Bronchial epithelial cell (primary cell): ENCODE results near the gene HSF2BP. TPM values are rescaled to one million over a fixed set of nuclear protein-coding genes. Genes with fewer than 3 reads are reported as not detected.

ENCODE experiments used
- total RNA-seq: library from RNA; depleted of rRNA; stranded (reverse); fragments of >200 nt; gene quantifications from 2 replicates; pipeline ENCODE4 v1.2.1, GENCODE V29; 2014

HSF2BP gene
- total RNA-seq, 1 donor from 2014 or later = 6.6 TPM

Other genes with a start within 250 kb of the HSF2BP start
- 33.2 and 46.9 TPM in 2 replicates for gene SIK1, start 232.4 kb downstream of the HSF2BP start, total RNA-seq
- gene RRP1B, start 72 bp upstream of the HSF2BP start, total RNA-seq = 25.3 and 31.1 TPM in 2 replicates
- gene PDXK, start 59.6 kb upstream of the HSF2BP start, total RNA-seq = 535 and 591 TPM in 2 replicates
- gene CSTB, start 116.8 kb upstream of the HSF2BP start, total RNA-seq = 31.3 and 139 TPM in 2 replicates
- 27.1 and 34.5 TPM in 2 replicates for gene RRP1, start 130.1 kb upstream of the HSF2BP start, total RNA-seq
- 40.5 and 47.5 TPM in 2 replicates for gene AGPAT3, start 205.7 kb upstream of the HSF2BP start, total RNA-seq